HL-60 (cell line): ENCODE results near the gene EID2.

Experiments used
- DNase-seq, 2 experiments: peaks; one replicate each; pipeline ENCODE4 v3.0.0-alpha.2; 2010 to 2020; ENCODE audit warnings: low read depth in 1 of 2, low spot score in 1 of 2
- H3K27ac ChIP-seq: fragments of 250-450 bp; sonication (Bioruptor Pico); replicated peaks from 2 replicates; pipeline ENCODE4 v1.5.1; 2020; ENCODE audit warnings: mild to moderate bottlenecking, moderate library complexity
- H3K27me3 ChIP-seq: fragments of 250-450 bp; sonication (Bioruptor Pico); 2 replicates; pipeline ENCODE4 v1.5.1; 2021; ENCODE audit warnings: mild to moderate bottlenecking, moderate library complexity; ENCODE audit not compliant: insufficient read depth, poor library complexity, severe bottlenecking
- H3K4me3 ChIP-seq: replicated peaks from 2 replicates; pipeline ENCODE4 v1.5.1; 2011; ENCODE audit warnings: mild to moderate bottlenecking, control low read depth, low read length; ENCODE audit not compliant: insufficient read depth
- CTCF ChIP-seq: IDR thresholded peaks from one replicate; pipeline ENCODE4 v1.5.1; 2011; ENCODE audit warnings: low read length, control low read depth, inconsistent platforms; ENCODE audit not compliant: insufficient read depth
- GABPA ChIP-seq: IDR thresholded peaks from 2 replicates; pipeline ENCODE4 v1.6.1; 2012; ENCODE audit warnings: low read depth
- POLR2AphosphoS5 ChIP-seq: IDR thresholded peaks from 2 replicates; pipeline ENCODE4 v1.6.1; 2012; ENCODE audit warnings: low read depth
- REST ChIP-seq: IDR thresholded peaks from 2 replicates; pipeline ENCODE4 v1.6.1; 2012; ENCODE audit warnings: low read depth; ENCODE audit not compliant: insufficient replicate concordance
- SPI1 ChIP-seq: IDR thresholded peaks from 2 replicates; pipeline ENCODE4 v1.6.1; 2012; ENCODE audit warnings: low read depth, mild to moderate bottlenecking, borderline replicate concordance

Gene EID2

DNA sequence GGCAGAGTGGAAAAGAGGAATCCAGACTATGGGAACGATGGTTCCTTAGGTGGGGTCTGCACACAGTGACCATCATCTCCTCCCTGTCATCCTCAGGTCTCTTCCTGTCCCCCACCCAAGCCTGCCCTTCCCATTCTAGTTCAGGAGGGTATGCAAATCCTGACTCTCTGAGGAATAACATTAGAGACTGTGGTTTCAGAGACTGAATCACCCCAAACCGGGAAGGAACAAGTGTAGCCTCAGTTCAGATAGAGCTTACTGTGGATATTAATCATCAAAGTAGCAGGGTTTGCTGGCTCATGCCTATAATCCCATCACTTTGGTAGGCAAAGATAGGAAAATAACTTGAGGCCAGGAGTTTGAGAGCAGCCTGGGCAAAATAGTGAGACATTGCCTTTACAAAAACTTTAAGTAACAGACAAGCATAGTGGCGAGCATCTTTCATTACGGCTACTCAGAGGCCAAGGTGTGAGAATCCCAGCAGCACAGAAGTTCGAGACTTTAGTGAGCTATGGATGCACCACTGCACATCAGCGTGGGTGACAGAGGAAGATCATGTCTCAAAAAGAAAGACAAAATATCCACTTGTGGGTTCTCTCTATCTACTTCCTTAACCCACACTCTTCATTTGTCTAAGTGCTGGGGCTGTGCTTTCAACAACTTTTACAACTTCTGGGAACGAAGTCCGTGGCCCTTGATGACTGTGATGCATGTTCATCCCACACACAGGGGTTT lies 43.1 kb upstream of the EID2 start:
- Histone ChIP-seq H3K27ac (no peak overlapping the region), H3K4me3 (no peak overlapping the region), H3K27me3 (peaks cover 2% of the 10 kb centered on the region)
- TF ChIP-seq CTCF (no peak), POLR2AphosphoS5 (no peak), SPI1 (no peak), GABPA (no peak), REST (no peak)
- DNase-seq = no peak

GRCh38 chr19:39582442-39582841 lies 42.5 kb upstream of the EID2 start:
- H3K27ac ChIP-seq = no peak overlapping the region
- H3K4me3 ChIP-seq = no peak overlapping the region
- DNase-seq = no peak
- H3K27me3 ChIP-seq = peaks cover 2% of the 10 kb centered on the region
- TF ChIP-seq GABPA (no peak), REST (no peak), SPI1 (no peak), POLR2AphosphoS5 (no peak), CTCF (no peak)

DNA sequence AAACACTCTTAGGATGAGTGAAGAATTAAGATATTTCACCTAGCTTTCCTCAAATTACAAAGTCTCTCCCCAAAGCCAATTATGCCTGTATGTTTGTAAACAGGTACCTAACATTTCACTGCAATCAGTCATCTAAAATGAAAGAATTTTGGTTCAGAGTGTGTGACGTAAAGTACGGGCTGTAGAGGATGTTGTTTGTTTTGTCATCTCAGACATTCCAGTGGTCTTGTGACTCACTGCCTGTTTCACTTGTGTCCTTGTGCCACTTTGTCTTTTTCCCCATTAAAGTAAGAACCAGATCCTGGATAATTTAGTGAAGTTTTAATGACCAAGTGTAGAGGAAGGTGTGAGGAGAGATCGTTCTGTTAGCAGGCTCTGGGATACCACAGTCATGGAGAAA lies 28.6 kb upstream of the EID2 start:
- TF ChIP-seq REST (no peak), GABPA (no peak)
- Histone ChIP-seq H3K4me3 (no peak overlapping the region), H3K27ac (no peak overlapping the region), H3K27me3 (peaks cover 8% of the 10 kb centered on the region)
- DNase-seq = no peak
